Ovary (tissue), 9 donors: ENCODE results near the gene ZNF782. TPM values are rescaled to one million over a fixed set of nuclear protein-coding genes. Genes with fewer than 3 reads are reported as not detected.
"Not testable (repeated sequence)": the region's sequence is repeated elsewhere in the genome, so short reads cannot be mapped to it uniquely, and the experiment has no call there.

Experiments used
- DNase-seq, 5 donors: peaks; one replicate each; pipeline ENCODE4 v3.0.0-alpha.2; 2019 to 2020
- H3K27ac ChIP-seq, 2 donors: fragments of 200-600 bp; one replicate each; pipeline versions ENCODE4 v1.5.1 to v1.8.0; 2019 to 2022
- H3K27me3 ChIP-seq: fragments of 200-600 bp; one replicate; pipeline ENCODE4 v1.8.0; 2022
- H3K36me3 ChIP-seq: fragments of 200-600 bp; sonication (generic); one replicate; pipeline ENCODE4 v1.5.1; 2019
- H3K4me1 ChIP-seq: one replicate; pipeline ENCODE4 v1.8.1; 2013; ENCODE audit warnings: mild to moderate bottlenecking, moderate library complexity; ENCODE audit not compliant: insufficient read depth
- H3K4me3 ChIP-seq: fragments of 200-600 bp; sonication (generic); one replicate; pipeline ENCODE4 v1.5.1; 2017
- H3K9me3 ChIP-seq, 2 donors: fragments of 200-600 bp in 1 of 2; sonication (generic) in 1 of 2; one replicate each; pipeline versions ENCODE4 v1.5.1 to v1.8.1; 2013 to 2019; ENCODE audit warnings: mild to moderate bottlenecking in 1 of 2, moderate library complexity in 1 of 2
- EP300 ChIP-seq: sonication (generic); formaldehyde crosslinking; IDR thresholded peaks from one replicate; pipeline ENCODE4 v1.6.1; 2017; ENCODE audit warnings: antibody characterized with exemption
- POLR2A ChIP-seq: fragments of 450-650 bp; IDR thresholded peaks from one replicate; pipeline ENCODE4 v1.6.1; 2017; ENCODE audit warnings: antibody characterized with exemption, mild to moderate bottlenecking, moderate library complexity
- WGBS, 3 donors: extraction: QIAGEN DNeasy Blood & Tissue Kit in 1 of 3; methylation state at CpG; one replicate each; pipeline versions ENCODE4 v1.1.5 to v1.1.7; 2013 to 2017; 5-methylcytosine and 5-hydroxymethylcytosine counted together
- intact Hi-C, 4 donors: fragments of 100-400 bp; cut with DNase I; formaldehyde crosslinking; loops; one replicate each; pipeline versions ENCODE4 v1.11.0 to v1.15.1; 2022 to 2023
- polyA plus RNA-seq, 2 donors: library from polyadenylated mRNA; stranded (reverse); fragments of 200-250 nt in 1 of 2; fragments of 350-450 nt in 1 of 2; fragmentation: Illumina TruSeq in 1 of 2; extraction: RNeasy Lipid Tissue Mini Kit (QIAGEN cat#74804) in 1 of 2; gene quantifications; one replicate each; pipeline ENCODE4 v1.2.3, GENCODE V29; 2013 to 2014
- total RNA-seq, 7 donors: library from RNA; depleted of rRNA in 2 of 7; stranded (reverse); fragments of >200 nt in 2 of 7; fragmentation: NEBNext Ultra II Directional in 3 of 7; extraction: Animal tissue kit (Norgen Biotek cat#: 25700) in 3 of 7; gene quantifications; one replicate each; pipeline versions ENCODE4 v1.1.0 to v1.2.4, GENCODE V29; 2016 to 2023
- TF ChIP-seq, protein P1 (sequence below), 3 donors: fragments of 450-650 bp in 2 of 3; fragments of 200-600 bp in 1 of 3; IDR thresholded peaks; one replicate each; pipeline versions ENCODE4 v1.5.1 to v1.8.0; 2016 to 2022; ENCODE audit warnings: antibody characterized with exemption in 3 of 3, mild to moderate bottlenecking in 1 of 3
- donor health status: DM: no; HTN: no; CAD: no; lungs with moderate emphysema.
- donor health status: DM: no; HTN: no; CAD: no.
- donor health status: Bipolar disorder and iron deficiency.
- donor health status: DM: yes; HTN: yes; CAD: no.
- donor health status: DM: no; HTN: no; CAD: no.
- donor health status: DM: yes; HTN: yes; CAD: no.

ZNF782 gene
- total and polyA plus RNA-seq, 9 donors: 2.8 to 12.4 (median 9.8) TPM

DNA sequence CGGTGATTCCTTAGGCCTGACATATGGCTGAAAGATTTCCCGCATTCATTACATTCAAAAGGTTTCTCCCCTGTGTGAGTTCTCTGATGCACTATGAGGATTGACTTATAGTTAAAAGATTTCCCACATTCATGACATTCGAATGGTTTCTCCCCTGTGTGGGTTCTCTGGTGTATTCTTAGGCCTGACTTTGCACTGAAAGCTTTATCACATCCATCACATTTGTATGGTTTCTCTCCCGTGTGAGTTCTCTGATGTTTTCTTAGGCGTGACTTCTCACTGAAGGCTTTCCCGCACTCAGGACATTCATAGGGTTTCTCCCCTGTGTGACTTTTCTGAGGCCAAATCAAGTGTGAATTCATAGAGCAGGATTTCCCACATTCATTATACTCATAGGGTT is 35.8 kb downstream of the ZNF782 start:
- no peaks in the 10 kb centered on the region for H3K27me3 ChIP-seq
- H3K27ac ChIP-seq: no peak overlapping the region
- H3K4me3 ChIP-seq: no peak overlapping the region
- peaks cover 0 to 31% of the 10 kb centered on the region in 2 donors for H3K9me3 ChIP-seq
- intact Hi-C loops: no loop called here
- peaks cover 3% of the 10 kb centered on the region for H3K36me3 ChIP-seq
- no peaks in the 10 kb centered on the region for H3K4me1 ChIP-seq
- TF ChIP-seq EP300: no peak
- TF ChIP-seq, protein P1, sequence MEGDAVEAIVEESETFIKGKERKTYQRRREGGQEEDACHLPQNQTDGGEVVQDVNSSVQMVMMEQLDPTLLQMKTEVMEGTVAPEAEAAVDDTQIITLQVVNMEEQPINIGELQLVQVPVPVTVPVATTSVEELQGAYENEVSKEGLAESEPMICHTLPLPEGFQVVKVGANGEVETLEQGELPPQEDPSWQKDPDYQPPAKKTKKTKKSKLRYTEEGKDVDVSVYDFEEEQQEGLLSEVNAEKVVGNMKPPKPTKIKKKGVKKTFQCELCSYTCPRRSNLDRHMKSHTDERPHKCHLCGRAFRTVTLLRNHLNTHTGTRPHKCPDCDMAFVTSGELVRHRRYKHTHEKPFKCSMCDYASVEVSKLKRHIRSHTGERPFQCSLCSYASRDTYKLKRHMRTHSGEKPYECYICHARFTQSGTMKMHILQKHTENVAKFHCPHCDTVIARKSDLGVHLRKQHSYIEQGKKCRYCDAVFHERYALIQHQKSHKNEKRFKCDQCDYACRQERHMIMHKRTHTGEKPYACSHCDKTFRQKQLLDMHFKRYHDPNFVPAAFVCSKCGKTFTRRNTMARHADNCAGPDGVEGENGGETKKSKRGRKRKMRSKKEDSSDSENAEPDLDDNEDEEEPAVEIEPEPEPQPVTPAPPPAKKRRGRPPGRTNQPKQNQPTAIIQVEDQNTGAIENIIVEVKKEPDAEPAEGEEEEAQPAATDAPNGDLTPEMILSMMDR (IDR thresholded peaks at IDR 0.05): no peak
- no peak for TF ChIP-seq POLR2A
- DNase-seq: no peak
- WGBS, 3 donors: 97 to 99% (median 98%) methylated on average over 6 of the region's 6 CpGs

DNA sequence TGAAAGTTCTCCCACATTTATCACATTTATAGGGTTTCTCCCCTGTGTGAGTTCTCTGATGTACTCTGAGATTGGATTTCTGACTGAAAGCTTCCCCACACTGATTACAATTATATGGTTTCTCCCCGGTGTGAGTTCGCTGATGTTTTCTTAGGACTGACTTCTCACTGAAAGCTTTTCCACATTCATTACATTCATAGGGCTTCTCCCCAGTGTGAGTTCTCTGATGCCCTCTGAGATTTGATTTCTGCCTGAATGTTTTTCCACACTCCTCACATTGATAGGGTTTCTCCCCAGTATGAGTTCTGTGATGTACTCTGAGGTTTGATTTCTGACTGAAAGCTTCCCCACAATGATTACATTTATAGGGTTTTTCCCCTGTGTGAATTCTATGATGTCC is 36.3 kb downstream of the ZNF782 start:
- Histone ChIP-seq H3K36me3 (peaks cover 3% of the 10 kb centered on the region), H3K27ac (no peak overlapping the region), H3K4me1 (no peaks in the 10 kb centered on the region), H3K27me3 (no peaks in the 10 kb centered on the region), H3K9me3 (peaks cover 0 to 31% of the 10 kb centered on the region in 2 donors), H3K4me3 (no peak overlapping the region)
- WGBS, 3 donors: 95 to 98% (median 96%) methylated on average over 2 of the region's 2 CpGs
- intact Hi-C loops: no loop called here
- TF ChIP-seq, protein P1 (IDR thresholded peaks at IDR 0.05): no peak
- TF ChIP-seq EP300 (no peak), POLR2A (no peak)
- no peak for DNase-seq

DNA sequence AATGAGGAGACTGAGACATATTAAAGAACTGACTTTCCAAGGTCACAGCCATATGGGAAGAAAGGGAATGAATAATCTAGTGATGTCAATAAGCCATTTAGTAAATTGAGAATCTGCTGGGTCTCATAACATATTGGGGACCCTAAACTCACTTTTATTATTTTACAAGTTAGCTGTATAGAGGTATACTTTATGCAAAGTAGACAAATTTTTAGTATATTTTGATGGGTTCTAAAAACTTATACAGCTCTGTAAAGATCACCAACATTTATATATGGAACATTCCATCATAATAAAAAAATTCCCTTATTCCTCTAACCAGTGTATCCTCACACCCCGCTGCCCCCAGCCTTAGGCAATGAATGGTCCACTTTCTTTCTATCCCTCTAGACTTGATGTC is 40.7 kb downstream of the ZNF782 start:
- no peak overlapping the region for H3K27ac ChIP-seq
- no peaks in the 10 kb centered on the region for H3K4me1 ChIP-seq
- 93 to 98% (median 95%) methylated on average over 1 of the region's 1 CpG for WGBS, 3 donors
- intact Hi-C loops: no loop called here
- DNase-seq: no peak
- no peaks in the 10 kb centered on the region for H3K27me3 ChIP-seq
- H3K9me3 ChIP-seq: peaks cover 0 to 13% of the 10 kb centered on the region in 2 donors
- TF ChIP-seq POLR2A: no peak
- TF ChIP-seq EP300: no peak
- TF ChIP-seq, protein P1 (IDR thresholded peaks at IDR 0.05): no peak
- H3K4me3 ChIP-seq: no peak overlapping the region
- no peaks in the 10 kb centered on the region for H3K36me3 ChIP-seq

DNA sequence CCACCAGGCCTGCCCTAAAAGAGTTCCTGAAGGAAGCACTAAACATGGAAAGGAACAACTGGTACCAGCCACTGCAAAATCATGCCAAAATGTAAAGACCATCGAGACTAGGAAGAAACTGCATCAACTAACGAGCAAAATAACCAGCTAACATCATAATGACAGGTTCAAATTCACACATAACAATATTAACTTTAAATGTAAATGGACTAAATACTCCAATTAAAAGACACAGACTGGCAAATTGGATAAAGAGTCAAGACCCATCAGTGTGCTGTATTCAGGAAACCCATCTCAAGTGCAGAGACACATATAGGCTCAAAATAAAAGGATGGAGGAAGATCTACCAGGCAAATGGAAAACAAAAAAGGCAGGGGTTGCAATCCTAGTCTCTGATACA is 55.4 kb downstream of the ZNF782 start:
- DNase-seq, H3K4me3 ChIP-seq, H3K27me3 ChIP-seq, intact Hi-C loops, H3K4me1 ChIP-seq, H3K27ac ChIP-seq, H3K36me3 ChIP-seq: not testable (repeated sequence)
- WGBS, 3 donors: 97 to 100% (median 100%) methylated on average over 1 to 2 of the region's 2 CpGs
- H3K9me3 ChIP-seq: peaks cover 0 to 27% of the 10 kb centered on the region in 2 donors

DNA sequence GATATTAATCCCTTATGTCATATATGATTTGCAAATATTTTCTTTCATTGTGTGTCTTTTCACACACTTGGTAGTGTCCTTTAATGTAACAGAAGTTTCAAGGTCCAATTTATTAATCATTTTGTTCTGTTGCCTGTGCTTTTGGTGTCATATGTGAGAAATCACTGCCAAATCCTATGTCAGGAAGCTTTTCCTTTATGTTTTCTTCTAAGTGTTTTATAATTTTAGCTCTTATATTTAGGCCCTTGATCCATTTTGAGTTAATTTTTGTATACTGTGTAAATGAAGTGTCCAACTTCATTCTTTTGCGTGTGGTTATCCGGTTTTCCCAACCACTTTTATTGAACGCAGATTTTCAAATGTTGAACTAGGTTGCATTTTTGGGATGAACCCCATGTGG is 70.3 kb downstream of the ZNF782 start:
- H3K4me3 ChIP-seq: no peak overlapping the region
- intact Hi-C loops: no loop called here
- 96 to 98% (median 98%) methylated on average over 3 of the region's 3 CpGs for WGBS, 3 donors
- no peaks in the 10 kb centered on the region for H3K36me3 ChIP-seq
- H3K27me3 ChIP-seq: peaks cover 3% of the 10 kb centered on the region
- no peak overlapping the region for H3K27ac ChIP-seq
- no peaks in the 10 kb centered on the region for H3K4me1 ChIP-seq
- no peak for TF ChIP-seq EP300
- TF ChIP-seq, protein P1 (IDR thresholded peaks at IDR 0.05): no peak
- no peak for TF ChIP-seq POLR2A
- H3K9me3 ChIP-seq: peaks cover 0 to 4% of the 10 kb centered on the region in 2 donors
- no peak for DNase-seq
